ENCODE results near the gene ANGPTL8. TPM values are rescaled to one million over a fixed set of nuclear protein-coding genes. Genes with fewer than 3 reads are reported as not detected.

ANGPTL8 gene
- polyA plus RNA-seq, 2 of the 4 experiments (the other 2 are of a cell fraction): 0.12 TPM; not detected in 1

- TF ChIP-seq NPAS2 (CRISPR knock-in tag; IDR thresholded peaks at IDR 0.05; ENCODE audit: borderline replicate concordance) (no peak), EP300 (IDR thresholded peaks at IDR 0.05) (no peak)
Observed at GRCh38 chr19:11269408-11269807, 30.0 kb downstream of the ANGPTL8 start (continued).

GRCh38 chr19:11273296-11273695 lies 33.9 kb downstream of the ANGPTL8 start:
- ChIA-PET POLR2A (no interaction called here), CTCF (interaction anchor here (0.5 to 0.6 kb wide), 2 partner anchors 138 to 398 kb away, joined by 3 to 7 read pairs; no protein-coding TSS in a partner anchor)
- ATAC-seq: no peak
- WGBS (ENCODE audit: missing lambda C conversion rate): 57% methylated on average over 2 of the region's 2 CpGs
- no peak for FAIRE-seq
- H3K27ac ChIP-seq: no peak overlapping the region
- no peaks in the 10 kb centered on the region for H3K4me1 ChIP-seq
- H3K4me3 ChIP-seq: no peak overlapping the region
- DNase-seq (ENCODE audit: low read depth in 1 of 2, low spot score in 1 of 2): no peak
- H3K9me3 ChIP-seq: no peaks in the 10 kb centered on the region
- no peak overlapping the region for H3K4me2 ChIP-seq
- no peak for TF ChIP-seq KDM1A (IDR thresholded peaks at IDR 0.05; ENCODE audit: low read depth)
- no peak for TF ChIP-seq ZSCAN20 (CRISPR knock-in tag; IDR thresholded peaks at IDR 0.05)
- TF ChIP-seq NFE2L2 (conservative IDR thresholded peaks at IDR 0.05; ENCODE audit: low read length): no peak

- Histone ChIP-seq H3K4me3 (no peak overlapping the region), H3K4me2 (no peak overlapping the region), H3K27ac (no peak overlapping the region), H3K9me3 (no peaks in the 10 kb centered on the region), H3K4me1 (no peaks in the 10 kb centered on the region)
- CTCF ChIA-PET: interaction anchor here (1.1 kb wide), 1 partner anchor 30 kb away, joined by 5 read pairs; no protein-coding TSS in a partner anchor
- no peak for DNase-seq (ENCODE audit: low read depth in 1 of 2, low spot score in 1 of 2)
- TF ChIP-seq HMGXB4 (CRISPR knock-in tag; IDR thresholded peaks at IDR 0.05; ENCODE audit: borderline replicate concordance): no peak
- TF ChIP-seq CBX2 (IDR thresholded peaks at IDR 0.05; ENCODE audit: borderline replicate concordance, low read depth): no peak
- TF ChIP-seq SREBF2 (IDR thresholded peaks at IDR 0.05): no peak
- TF ChIP-seq EP300 (IDR thresholded peaks at IDR 0.05): no peak
- TF ChIP-seq NR3C1 (IDR thresholded peaks at IDR 0.05): no peak
- TF ChIP-seq HOXA7 (CRISPR knock-in tag; IDR thresholded peaks at IDR 0.05): no peak
- no peak for TF ChIP-seq FOXS1 (CRISPR knock-in tag; IDR thresholded peaks at IDR 0.05)
- FAIRE-seq: no peak
- 73% methylated on average over 5 of the region's 5 CpGs for WGBS (ENCODE audit: missing lambda C conversion rate)
- ATAC-seq: no peak
- POLR2A ChIA-PET: no interaction called here
Observed at GRCh38 chr19:11273989-11274388, 34.6 kb downstream of the ANGPTL8 start.

GRCh38 chr19:11274533-11275086 lies 35.2 kb downstream of the ANGPTL8 start:
- Histone ChIP-seq H3K27ac (no peak overlapping the region; a peak in 1 of 6 replicates), H3K4me2 (no peak overlapping the region), H3K4me3 (no peak overlapping the region), H3K4me1 (no peaks in the 10 kb centered on the region), H3K9me3 (no peaks in the 10 kb centered on the region)
- DNase-seq (ENCODE audit: low read depth in 1 of 2, low spot score in 1 of 2): no peak
- FAIRE-seq: no peak
- ChIA-PET POLR2A (no interaction called here), CTCF (interaction anchor here (1.1 to 1.3 kb wide), 2 partner anchors 8 to 31 kb away, joined by 5 to 6 read pairs; no protein-coding TSS in a partner anchor)
- WGBS (ENCODE audit: missing lambda C conversion rate): 72% methylated on average over 4 of the region's 4 CpGs
- no peak for ATAC-seq
- TF ChIP-seq MAX (IDR thresholded peaks at IDR 0.05): no peak
- TF ChIP-seq TP53 (CRISPR knock-in tag; IDR thresholded peaks at IDR 0.05): no peak
- no peak for TF ChIP-seq CBX8 (IDR thresholded peaks at IDR 0.05)
- no peak for TF ChIP-seq TFCP2L1 (CRISPR knock-in tag; IDR thresholded peaks at IDR 0.05)
- TF ChIP-seq RNF2 (IDR thresholded peaks at IDR 0.05; ENCODE audit: borderline replicate concordance, low read depth): no peak
- no peak for TF ChIP-seq USF2 (IDR thresholded peaks at IDR 0.05)
- TF ChIP-seq HOXB5 (CRISPR knock-in tag; IDR thresholded peaks at IDR 0.05): no peak
- TF ChIP-seq NR3C1 (IDR thresholded peaks at IDR 0.05): no peak
- no peak for TF ChIP-seq RAD21 (conservative IDR thresholded peaks at IDR 0.05 in 1 of 2, IDR thresholded peaks at IDR 0.05 in 1 of 2)
- TF ChIP-seq MAFK (IDR thresholded peaks at IDR 0.05; ENCODE audit: partially characterized antibody): no peak
- TF ChIP-seq PHF8 (IDR thresholded peaks at IDR 0.05; ENCODE audit: borderline replicate concordance, low read depth): no peak
- no peak for TF ChIP-seq ELK1 (IDR thresholded peaks at IDR 0.05; ENCODE audit: low read depth, low read length)

All from A549 (cell line).